GM12878 (cell line): ENCODE data around the gene ADAMTSL1. TPM values are rescaled to one million over a fixed set of nuclear protein-coding genes. Genes with fewer than 3 reads are reported as not detected.

Source experiments
- ATAC-seq: fragments of 200-7000 bp; cut with Tn5 transposase; 3 replicates; pipeline ENCODE4 v1.9.1; 2020; ENCODE audit warnings: mild to moderate bottlenecking, moderate library complexity
- BruUV-seq: library from RNA; stranded (reverse); fragments of 400-500 nt; replicated peaks from 2 replicates; lab custom pipeline; 2021; lab: Mats Ljungman, UMichigan
- CTCF ChIA-PET: fragments of 300-600 bp; sonication (Branson Sonifier 250); formaldehyde crosslinking; extraction: SDS; loops from one replicate; lab custom pipeline; 2021; ENCODE audit warnings: inconsistent platforms; lab: Yijun Ruan, JAX
- POLR2A ChIA-PET: fragments of 350-600 bp; formaldehyde crosslinking; extraction: SDS; loops from one replicate; lab custom pipeline; 2021; ENCODE audit warnings: inconsistent platforms; lab: Charles Lee
- RAD21 ChIA-PET: fragments of 300-600 bp; sonication (Branson Sonifier 250); formaldehyde crosslinking; loops from one replicate; lab custom pipeline; 2023; ENCODE audit warnings: antibody characterized with exemption; ENCODE audit not compliant: unreplicated experiment; lab: Charles Lee
- SMC1A ChIA-PET: fragments of 300-600 bp; sonication (Branson Sonifier 250); formaldehyde crosslinking; loops from one replicate; lab custom pipeline; 2023; ENCODE audit not compliant: unreplicated experiment, uncharacterized antibody; lab: Charles Lee
- DNase-seq: peaks from one replicate; pipeline ENCODE4 v3.0.0-alpha.2; 2011; ENCODE audit warnings: low read depth, low spot score
- FAIRE-seq: peaks from 3 replicates; lab custom pipeline; 2011; peaks lifted over from hg19 to GRCh38; lab: Jason Lieb, UNC
- H2AFZ ChIP-seq: 2 replicates; pipeline ENCODE4 v1.6.0; 2011; ENCODE audit warnings: low read depth, low read length, control low read depth; ENCODE audit not compliant: control insufficient read depth
- H3K27ac ChIP-seq: 2 replicates; pipeline ENCODE4 v1.5.1; 2011; ENCODE audit warnings: control low read depth; ENCODE audit not compliant: control insufficient read depth, insufficient read depth
- H3K27me3 ChIP-seq, 2 experiments: replicated peaks in 1 of 2; 2 replicates each; pipeline versions ENCODE4 v1.6.0 to v1.6.1; 2011; ENCODE audit warnings: low read length in 1 of 2; ENCODE audit not compliant: control insufficient read depth in 2 of 2, insufficient read depth in 2 of 2
- H3K36me3 ChIP-seq, 2 experiments: 2 replicates each; pipeline ENCODE4 v1.5.1; 2011; ENCODE audit warnings: low read length in 1 of 2; ENCODE audit not compliant: control insufficient read depth in 2 of 2, insufficient read depth in 2 of 2
- H3K4me1 ChIP-seq: 2 replicates; pipeline ENCODE4 v1.6.1; 2011; ENCODE audit warnings: mild to moderate bottlenecking, low read length, moderate library complexity, mixed read lengths; ENCODE audit not compliant: control insufficient read depth, insufficient read depth
- H3K4me2 ChIP-seq: 2 replicates; pipeline ENCODE4 v1.6.0; 2011; ENCODE audit warnings: control low read depth; ENCODE audit not compliant: control insufficient read depth, insufficient read depth
- H3K4me3 ChIP-seq: fragments of 200-600 bp; sonication (generic); 2 replicates; pipeline ENCODE4 v1.5.1; 2016
- H3K79me2 ChIP-seq: 2 replicates; pipeline ENCODE4 v1.6.0; 2011; ENCODE audit warnings: low read length; ENCODE audit not compliant: control insufficient read depth, insufficient read depth
- H3K9ac ChIP-seq: 2 replicates; pipeline ENCODE4 v1.8.0; 2011; ENCODE audit warnings: low read length, control low read depth, mixed read lengths; ENCODE audit not compliant: control insufficient read depth, insufficient read depth
- H3K9me3 ChIP-seq: replicated peaks from 3 replicates; pipeline ENCODE4 v1.5.1; 2011; ENCODE audit warnings: mild to moderate bottlenecking, low read length; ENCODE audit not compliant: control insufficient read depth, insufficient read depth
- H4K20me1 ChIP-seq: 2 replicates; pipeline ENCODE4 v1.6.0; 2011; ENCODE audit not compliant: control insufficient read depth, insufficient read depth
- CHD4 ChIP-seq: fragments of 200-600 bp; sonication (generic); IDR thresholded peaks from 2 replicates; pipeline ENCODE4 v1.6.1; 2016; ENCODE audit warnings: mild to moderate bottlenecking
- YBX1 ChIP-seq: fragments of 450-650 bp; IDR thresholded peaks from 2 replicates; pipeline ENCODE4 v1.6.1; 2016; ENCODE audit warnings: antibody characterized with exemption
- ZNF384 ChIP-seq: IDR thresholded peaks from 2 replicates; pipeline ENCODE4 v1.6.1; 2012; ENCODE audit warnings: low read depth, mild to moderate bottlenecking, low read length, improper control_type of control experiment, borderline replicate concordance
- WGBS: methylation state at CpG from one replicate; pipeline ENCODE4 v1.1.6; 2016; ENCODE audit warnings: low lambda C conversion rate; ENCODE audit not compliant: insufficient replicate concordance, insufficient coverage; ENCODE audit errors: missing lambda C conversion rate; 5-methylcytosine and 5-hydroxymethylcytosine counted together
- in situ Hi-C: fragments of 300-500 bp; cut with MboI; formaldehyde crosslinking; loops from 9 replicates; pipeline ENCODE4 v1.14.3; 2018; ENCODE audit warnings: mixed read lengths
- intact Hi-C: fragments of 100-400 bp; cut with micrococcal nuclease; formaldehyde crosslinking; loops from one replicate; pipeline ENCODE4 v1.14.2; 2022; ENCODE audit not compliant: unreplicated experiment
- polyA plus RNA-seq, 11 experiments: library from polyadenylated mRNA; depleted of rRNA in 4 of 11; unstranded in 6 of 11; stranded (reverse) in 5 of 11; fragments of >200 nt; fragmentation: Nextera tagmentation in 4 of 11; fragmentation: Illumina TruSeq in 1 of 11; extraction: Ambion mirVana in 4 of 11; extraction: Trizol in 1 of 11; gene quantifications; 1 replicate in 1 of 11; 2 replicates in 10 of 11; pipeline versions ENCODE4 v1.2.1 to v1.2.3, GENCODE V29; 2011 to 2016; ENCODE audit warnings: inconsistent platforms in 2 of 11, missing spikeins in 2 of 11, low read depth in 1 of 11
- total RNA-seq, 4 experiments: library from RNA; depleted of rRNA in 3 of 4; stranded (reverse); fragments of >200 nt in 3 of 4; fragmentation: Illumina TruSeq in 1 of 4; extraction: Trizol in 1 of 4; gene quantifications; 2 replicates each; pipeline versions ENCODE4 v1.2.1 to v1.2.3, GENCODE V29; 2013 to 2021
- TF ChIP-seq, protein P1 (sequence below): fragments of 450-650 bp; IDR thresholded peaks from 2 replicates; pipeline ENCODE4 v1.6.1; 2017; ENCODE audit warnings: antibody characterized with exemption, mild to moderate bottlenecking, moderate library complexity

ADAMTSL1 gene
- total and polyA plus RNA-seq, 10 of the 15 experiments (the other 5 are each of a cell fraction or from before 2014, with no cell fraction given), result 0.01 to 0.10 (median 0.07) TPM; not detected in 6

DNA sequence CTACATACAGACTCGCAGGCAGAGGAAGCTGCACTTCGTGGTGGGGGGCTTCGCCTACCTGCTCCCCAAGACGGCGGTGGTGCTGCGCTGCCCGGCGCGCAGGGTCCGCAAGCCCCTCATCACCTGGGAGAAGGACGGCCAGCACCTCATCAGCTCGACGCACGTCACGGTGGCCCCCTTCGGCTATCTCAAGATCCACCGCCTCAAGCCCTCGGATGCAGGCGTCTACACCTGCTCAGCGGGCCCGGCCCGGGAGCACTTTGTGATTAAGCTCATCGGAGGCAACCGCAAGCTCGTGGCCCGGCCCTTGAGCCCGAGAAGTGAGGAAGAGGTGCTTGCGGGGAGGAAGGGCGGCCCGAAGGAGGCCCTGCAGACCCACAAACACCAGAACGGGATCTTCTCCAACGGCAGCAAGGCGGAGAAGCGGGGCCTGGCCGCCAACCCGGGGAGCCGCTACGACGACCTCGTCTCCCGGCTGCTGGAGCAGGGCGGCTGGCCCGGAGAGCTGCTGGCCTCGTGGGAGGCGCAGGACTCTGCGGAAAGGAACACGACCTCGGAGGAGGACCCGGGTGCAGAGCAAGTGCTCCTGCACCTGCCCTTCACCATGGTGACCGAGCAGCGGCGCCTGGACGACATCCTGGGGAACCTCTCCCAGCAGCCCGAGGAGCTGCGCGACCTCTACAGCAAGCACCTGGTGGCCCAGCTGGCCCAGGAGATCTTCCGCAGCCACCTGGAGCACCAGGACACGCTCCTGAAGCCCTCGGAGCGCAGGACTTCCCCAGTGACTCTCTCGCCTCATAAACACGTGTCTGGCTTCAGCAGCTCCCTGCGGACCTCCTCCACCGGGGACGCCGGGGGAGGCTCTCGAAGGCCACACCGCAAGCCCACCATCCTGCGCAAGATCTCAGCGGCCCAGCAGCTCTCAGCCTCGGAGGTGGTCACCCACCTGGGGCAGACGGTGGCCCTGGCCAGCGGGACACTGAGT is 303.2 kb downstream of the ADAMTSL1 start:
- intact Hi-C loops, result no loop called here
- no peak overlapping the region for H3K4me3 ChIP-seq
- H2AFZ ChIP-seq, result no peak overlapping the region
- no peak for ATAC-seq
- H3K4me1 ChIP-seq, result no peaks in the 10 kb centered on the region
- ChIA-PET RAD21 (interaction anchor here (1.5 kb wide), 1 partner anchor 8 kb away, joined by 4 read pairs; no protein-coding TSS in a partner anchor), SMC1A (interaction anchor here (1.0 kb wide), 1 partner anchor 12 kb away, joined by 3 read pairs; no protein-coding TSS in a partner anchor), POLR2A (no interaction called here), CTCF (interaction anchor here (0.7 to 1.3 kb wide), 2 partner anchors 13 to 454 kb away, joined by 3 to 5 read pairs; no protein-coding TSS in a partner anchor)
- H3K9ac ChIP-seq, result no peak overlapping the region
- H3K79me2 ChIP-seq, result no peaks in the 10 kb centered on the region
- no peak overlapping the region for H3K27ac ChIP-seq
- no peaks in the 10 kb centered on the region for H4K20me1 ChIP-seq
- in situ Hi-C loops, result no loop called here
- DNase-seq, result no peak
- no peaks in the 10 kb centered on the region for H3K36me3 ChIP-seq
- FAIRE-seq, result no peak
- TF ChIP-seq, protein P1, sequence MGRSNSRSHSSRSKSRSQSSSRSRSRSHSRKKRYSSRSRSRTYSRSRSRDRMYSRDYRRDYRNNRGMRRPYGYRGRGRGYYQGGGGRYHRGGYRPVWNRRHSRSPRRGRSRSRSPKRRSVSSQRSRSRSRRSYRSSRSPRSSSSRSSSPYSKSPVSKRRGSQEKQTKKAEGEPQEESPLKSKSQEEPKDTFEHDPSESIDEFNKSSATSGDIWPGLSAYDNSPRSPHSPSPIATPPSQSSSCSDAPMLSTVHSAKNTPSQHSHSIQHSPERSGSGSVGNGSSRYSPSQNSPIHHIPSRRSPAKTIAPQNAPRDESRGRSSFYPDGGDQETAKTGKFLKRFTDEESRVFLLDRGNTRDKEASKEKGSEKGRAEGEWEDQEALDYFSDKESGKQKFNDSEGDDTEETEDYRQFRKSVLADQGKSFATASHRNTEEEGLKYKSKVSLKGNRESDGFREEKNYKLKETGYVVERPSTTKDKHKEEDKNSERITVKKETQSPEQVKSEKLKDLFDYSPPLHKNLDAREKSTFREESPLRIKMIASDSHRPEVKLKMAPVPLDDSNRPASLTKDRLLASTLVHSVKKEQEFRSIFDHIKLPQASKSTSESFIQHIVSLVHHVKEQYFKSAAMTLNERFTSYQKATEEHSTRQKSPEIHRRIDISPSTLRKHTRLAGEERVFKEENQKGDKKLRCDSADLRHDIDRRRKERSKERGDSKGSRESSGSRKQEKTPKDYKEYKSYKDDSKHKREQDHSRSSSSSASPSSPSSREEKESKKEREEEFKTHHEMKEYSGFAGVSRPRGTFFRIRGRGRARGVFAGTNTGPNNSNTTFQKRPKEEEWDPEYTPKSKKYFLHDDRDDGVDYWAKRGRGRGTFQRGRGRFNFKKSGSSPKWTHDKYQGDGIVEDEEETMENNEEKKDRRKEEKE, result no peak
- no peak for TF ChIP-seq CHD4
- TF ChIP-seq YBX1, result no peak
- no peak for TF ChIP-seq ZNF384
- H3K9me3 ChIP-seq, result no peaks in the 10 kb centered on the region; the same call in 2 of the 3 replicates
- WGBS, result 88% methylated on average over 73 of the region's 73 CpGs
- no peaks in the 10 kb centered on the region for H3K27me3 ChIP-seq
- BruUV-seq, result no TSS peak
- H3K4me2 ChIP-seq, result no peak overlapping the region
